Umbilical cord (tissue), 1 donor: Measurements from ENCODE around the gene SIGLEC1. TPM values are rescaled to one million over a fixed set of nuclear protein-coding genes. Genes with fewer than 3 reads are reported as not detected.

Source experiments
- total RNA-seq: library from RNA; depleted of rRNA; stranded (reverse); fragments of >200 nt; gene quantifications from one replicate; pipeline ENCODE4 v1.2.3, GENCODE V29; 2014; ENCODE audit warnings: low replicate concordance; ENCODE audit not compliant: insufficient read depth

The SIGLEC1 gene
- total RNA-seq, 1 donor from 2014 or later = 5.8 TPM

Other genes starting within 250 kb of the SIGLEC1 start
- gene ATRN, start 241.6 kb downstream of the SIGLEC1 start, total RNA-seq = 23.6 TPM
- gene GFRA4, start 49.2 kb downstream of the SIGLEC1 start, total RNA-seq = not detected
- 71.3 TPM for gene ADAM33, start 30.6 kb downstream of the SIGLEC1 start, total RNA-seq
- 13.5 TPM for gene HSPA12B, start 20.1 kb upstream of the SIGLEC1 start, total RNA-seq
- 7.7 TPM for gene ADISSP, start 55.2 kb upstream of the SIGLEC1 start, total RNA-seq
- 0.72 TPM for gene SPEF1, start 68.8 kb upstream of the SIGLEC1 start, total RNA-seq
- gene CENPB, start 74.1 kb upstream of the SIGLEC1 start, total RNA-seq = 83.3 TPM
- gene CDC25B, start 83.7 kb upstream of the SIGLEC1 start, total RNA-seq = 6.7 TPM
- gene AP5S1, start 107.9 kb upstream of the SIGLEC1 start, total RNA-seq = 6.3 TPM
- gene MAVS, start 134.2 kb upstream of the SIGLEC1 start, total RNA-seq = 14.7 TPM
- 61.6 TPM for gene PANK2, start 176.8 kb upstream of the SIGLEC1 start, total RNA-seq